ENCODE data around the gene C9orf72. TPM values are rescaled to one million over a fixed set of nuclear protein-coding genes. Genes with fewer than 3 reads are reported as not detected.

Gene C9orf72
- total and polyA plus RNA-seq, 2 of the 8 experiments (the other 6 are each of a cell fraction or from before 2014, with no cell fraction given), result 7.2 to 17.5 TPM

DNA sequence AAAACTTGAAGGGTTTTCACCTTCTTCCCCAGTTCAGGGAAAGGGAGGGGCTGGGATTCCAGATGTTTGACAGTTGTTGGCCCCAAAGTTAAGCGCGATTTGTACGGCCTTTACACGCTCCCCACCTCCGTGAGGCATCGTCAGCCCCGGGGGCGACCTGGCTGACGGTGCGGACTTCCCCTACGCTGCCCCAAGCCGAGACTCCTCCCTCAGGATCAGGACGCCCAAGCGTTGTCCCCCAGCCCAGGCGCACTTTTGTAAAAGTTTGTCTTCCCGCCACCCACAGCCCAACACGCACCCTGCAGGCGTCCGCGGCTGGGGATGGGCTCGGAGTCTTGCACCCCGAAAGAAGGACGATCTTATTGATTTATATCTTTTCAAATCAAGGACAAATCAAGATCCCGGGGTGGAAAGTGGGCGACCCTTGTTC lies 44.4 kb downstream of the C9orf72 start:
- ChIA-PET POLR2A (ENCODE audit: partially characterized antibody) (interaction anchor here (1.1 to 1.3 kb wide), 3 partner anchors 10 to 196 kb away, joined by 3 to 5 read pairs (median 4); no protein-coding TSS in a partner anchor), CTCF (ENCODE audit: partially characterized antibody) (interaction anchor here (0.6 to 3.3 kb wide), 20 partner anchors 10 to 201 kb away, joined by 3 to 36 read pairs (median 4); no protein-coding TSS in a partner anchor)
- FAIRE-seq (no peak), DNase-seq (ENCODE audit: low read depth in 1 of 2, low spot score in 2 of 2) (peak in 1 of 2 experiments; percentile 74)
- Histone ChIP-seq H4K91ac (replicated peaks; ENCODE audit: insufficient read length, low read length) (no peak overlapping the region), H3K56ac (replicated peaks; ENCODE audit: insufficient read length, low read depth, low read length) (no peak overlapping the region), H4K5ac (ENCODE audit: insufficient read length, low read depth, low read length) (peak overlapping the region; percentile 12), H3K9ac (replicated peaks in 1 of 4; ENCODE audit: extremely low read depth in 1 of 4, low read depth in 3 of 4, low read length in 3 of 4) (peak overlapping the region; percentile 51 to 72 (median 63)), H3K4me1 (replicated peaks in 1 of 4; ENCODE audit: control insufficient read depth in 3 of 4, insufficient read depth in 4 of 4, low read length in 3 of 4) (peaks cover 2 to 11% (median 6%) of the 10 kb centered on the region in 4 experiments; a peak in 5 of 7 replicates), H3K14ac (ENCODE audit: insufficient read length) (no peak overlapping the region), H3K18ac (ENCODE audit: extremely low read depth, low read length) (peak overlapping the region; percentile 53; the same call in 1 of the 2 replicates), H2BK5ac (ENCODE audit: low read depth, low read length) (peak overlapping the region; percentile 17; the same call in 1 of the 2 replicates), H3K23me2 (ENCODE audit: low read depth, low read length) (peaks cover 14% of the 10 kb centered on the region; the same call in 1 of the 2 replicates), H3K4me3 (ENCODE audit: extremely low read depth in 1 of 4, insufficient read depth in 2 of 4, low read depth in 3 of 4, low read length in 4 of 4) (peak overlapping the region; percentile 79 to 95 (median 86)), H3K27me3 (replicated peaks in 1 of 4; ENCODE audit: control insufficient read depth in 3 of 4, extremely low read depth in 1 of 4, insufficient read depth in 3 of 4, low read length in 3 of 4) (peaks cover 0 to 3% (median under 1%) of the 10 kb centered on the region in 4 experiments; a peak in 2 of 7 replicates), H3K23ac (ENCODE audit: insufficient read length) (no peak overlapping the region), H2BK12ac (ENCODE audit: low read depth, low read length) (peak overlapping the region; percentile 75; the same call in 1 of the 2 replicates), H2AK5ac (ENCODE audit: low read depth, low read length) (no peak overlapping the region), H3K27ac (ENCODE audit: low read depth, low read length) (peak overlapping the region; percentile 67; the same call in 1 of the 2 replicates), H2BK15ac (ENCODE audit: low read length) (peak overlapping the region; percentile 84; the same call in 1 of the 2 replicates), H2AFZ (ENCODE audit: low read length) (peak overlapping the region; percentile 62; the same call in 1 of the 2 replicates), H3K4me2 (ENCODE audit: insufficient read depth in 1 of 2, low read depth in 2 of 2, low read length in 2 of 2) (peak overlapping the region; percentile 98), H2BK20ac (ENCODE audit: low read length) (no peak overlapping the region), H3K4ac (replicated peaks; ENCODE audit: insufficient read length, low read depth, low read length) (no peak overlapping the region), H3K9me3 (ENCODE audit: insufficient read depth in 2 of 2, low read depth in 1 of 2, low read length in 1 of 2) (no peaks in the 10 kb centered on the region), H2BK120ac (replicated peaks; ENCODE audit: low read depth, low read length) (no peak overlapping the region), H3K79me1 (ENCODE audit: low read depth, low read length) (no peaks in the 10 kb centered on the region; the same call in 1 of the 2 replicates), H4K8ac (ENCODE audit: extremely low read depth, insufficient read depth, low read length) (peak overlapping the region; percentile 38; the same call in 1 of the 2 replicates), H3K79me2 (ENCODE audit: control insufficient read depth in 1 of 2, insufficient read depth in 2 of 2, low read length in 2 of 2) (peaks cover 0 to 4% of the 10 kb centered on the region in 2 experiments; a peak in 1 of 4 replicates), H4K20me1 (replicated peaks in 1 of 2; ENCODE audit: control insufficient read depth in 1 of 2, insufficient read depth in 2 of 2, low read length in 2 of 2) (no peaks in the 10 kb centered on the region), H3K36me3 (ENCODE audit: control insufficient read depth in 2 of 4, insufficient read depth in 4 of 4, low read length in 3 of 4) (no peaks in the 10 kb centered on the region)
- TF ChIP-seq EZH2 (IDR thresholded peaks at IDR 0.05; ENCODE audit: low read depth, low read length, severe bottlenecking) (peak; percentile 30), CHD2 (IDR thresholded peaks at IDR 0.05; ENCODE audit: low read length) (no peak), TEAD4 (IDR thresholded peaks at IDR 0.05; ENCODE audit: low read depth, low read length) (no peak), SUZ12 (IDR thresholded peaks at IDR 0.05; ENCODE audit: low read length) (0 out of 2 replicates have a peak, but pooled peaks have one; percentile 22), KDM4A (IDR thresholded peaks at IDR 0.05; ENCODE audit: low read depth, low read length, severe bottlenecking) (peak; percentile 13), PHF8 (conservative IDR thresholded peaks at IDR 0.05; ENCODE audit: low read depth, low read length) (0 out of 2 replicates have a peak, but pooled peaks have one; percentile 8), POLR2A (IDR thresholded peaks at IDR 0.05; ENCODE audit: control extremely low read depth in 1 of 2, low read depth in 2 of 2, low read length in 2 of 2) (peak; percentile 4 to 25; a peak in 1 of 3 replicates)
- 2% methylated on average over 20 of the region's 25 CpGs; no CpG with 5 or more reads in 1 of the 2 experiments for WGBS, 2 experiments (ENCODE audit: extremely low coverage in 1 of 2, insufficient coverage in 1 of 2, insufficient read length in 1 of 2, insufficient replicate concordance in 2 of 2, low coverage in 1 of 2, low lambda C conversion rate in 2 of 2, missing lambda C conversion rate in 1 of 2)
